NCI-H2171 treated with DMSO at 0.1 percent for 48 hours (cell line): ENCODE results near the gene SH2D4B.
"Not testable (repeated sequence)": the region's sequence is repeated elsewhere in the genome, so short reads cannot be mapped to it uniquely, and the experiment has no call there.

ENCODE experiments used
- DNase-seq: peaks from one replicate; lab custom pipeline; 2025; lab: John Stamatoyannopoulos, UW

Gene SH2D4B

GRCh38 chr10:80542652-80543318, 5.1 kb downstream of the SH2D4B start:
- DNase-seq = no peak

GRCh38 chr10:80543319-80543672, 5.6 kb downstream of the SH2D4B start:
- not testable (repeated sequence) for DNase-seq

DNA sequence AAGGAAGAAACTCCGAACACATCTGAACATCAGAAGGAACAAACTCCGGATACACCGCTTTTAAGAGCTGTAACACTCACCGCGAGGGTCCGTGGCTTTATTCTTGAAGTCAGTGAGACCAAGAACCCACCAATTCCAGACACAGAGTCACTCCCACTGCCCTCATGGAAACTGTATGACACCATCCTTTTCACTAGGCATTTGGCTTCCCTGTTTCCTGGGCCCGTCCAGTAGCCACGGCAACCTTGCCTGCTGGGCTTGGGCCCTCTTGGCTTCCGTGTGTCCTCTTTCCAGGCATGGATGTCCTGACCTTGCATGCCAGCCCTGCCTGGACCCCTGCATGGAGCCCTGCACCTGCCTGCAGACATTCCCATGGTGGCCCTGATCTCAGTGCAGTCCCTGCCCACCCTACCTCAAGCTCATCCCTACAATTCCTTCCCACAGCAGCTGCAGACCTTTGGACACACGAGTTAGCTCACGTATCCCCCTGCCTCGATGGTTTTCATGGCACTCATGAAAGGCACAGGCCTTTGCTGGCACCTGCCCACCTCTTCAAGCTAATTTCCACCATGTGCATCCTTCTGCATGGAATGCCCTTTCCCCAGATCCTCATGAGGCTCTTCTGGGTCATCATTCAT, 6.7 kb downstream of the SH2D4B start:
- DNase-seq = no peak

DNA sequence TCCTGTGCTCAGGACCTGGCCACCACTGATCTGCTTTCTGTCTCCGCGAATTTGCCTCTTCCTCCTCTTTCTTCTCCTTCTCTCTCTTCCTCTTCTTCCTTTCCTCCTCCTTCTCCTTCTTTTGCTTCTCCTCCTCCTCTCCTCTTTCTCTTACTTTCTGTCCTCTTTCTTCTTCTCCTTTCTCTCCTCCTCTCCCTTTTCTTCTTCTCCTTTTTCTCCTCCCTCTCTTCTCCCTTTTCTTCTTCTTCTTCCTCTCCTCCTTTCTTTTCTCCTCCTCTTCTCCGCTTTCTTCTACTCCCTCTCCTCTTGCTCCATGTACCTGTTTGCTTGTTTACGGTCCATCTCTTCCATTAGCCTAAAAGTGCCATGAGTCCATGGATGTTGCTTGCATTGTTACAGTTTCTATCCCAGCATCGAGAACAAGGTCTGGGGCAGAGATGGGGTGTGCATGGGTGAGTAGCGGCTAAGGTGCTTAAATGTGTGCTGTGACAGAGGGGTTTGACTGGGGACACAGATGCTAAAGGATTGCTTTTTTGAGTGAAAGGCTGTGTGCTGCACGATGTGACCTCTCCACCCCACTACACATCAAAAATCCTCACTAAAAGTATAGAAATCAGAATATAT, 7.7 kb downstream of the SH2D4B start:
- no peak for DNase-seq

DNA sequence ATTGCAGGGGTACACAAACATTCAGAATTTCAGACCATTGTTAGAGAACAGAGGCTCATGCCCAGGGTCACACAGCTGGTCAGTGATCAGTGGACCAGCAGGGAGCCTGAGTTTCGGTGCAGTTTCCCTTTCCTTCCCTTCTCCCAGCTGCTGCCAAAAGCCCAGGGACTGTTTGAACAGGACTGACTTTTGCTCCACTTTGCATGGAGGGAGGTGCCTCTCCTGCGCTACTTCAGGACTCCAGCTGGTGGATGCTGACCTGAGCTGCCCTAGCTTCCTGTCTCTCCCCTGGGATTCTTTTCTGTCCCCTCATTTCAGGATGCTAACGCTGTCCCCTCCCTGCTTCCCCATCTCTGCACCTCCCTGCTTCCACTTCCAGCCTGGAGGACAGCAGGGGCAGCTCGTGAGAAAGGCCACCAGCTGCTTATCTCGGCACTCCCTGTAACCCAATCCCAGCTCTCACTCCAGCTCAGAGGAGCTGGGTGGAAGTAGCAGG, 14.5 kb downstream of the SH2D4B start:
- peak; percentile 81 for DNase-seq

GRCh38 chr10:80553436-80553835, 15.7 kb downstream of the SH2D4B start:
- no peak for DNase-seq

GRCh38 chr10:80554050-80554449, 16.3 kb downstream of the SH2D4B start:
- DNase-seq = no peak

DNA sequence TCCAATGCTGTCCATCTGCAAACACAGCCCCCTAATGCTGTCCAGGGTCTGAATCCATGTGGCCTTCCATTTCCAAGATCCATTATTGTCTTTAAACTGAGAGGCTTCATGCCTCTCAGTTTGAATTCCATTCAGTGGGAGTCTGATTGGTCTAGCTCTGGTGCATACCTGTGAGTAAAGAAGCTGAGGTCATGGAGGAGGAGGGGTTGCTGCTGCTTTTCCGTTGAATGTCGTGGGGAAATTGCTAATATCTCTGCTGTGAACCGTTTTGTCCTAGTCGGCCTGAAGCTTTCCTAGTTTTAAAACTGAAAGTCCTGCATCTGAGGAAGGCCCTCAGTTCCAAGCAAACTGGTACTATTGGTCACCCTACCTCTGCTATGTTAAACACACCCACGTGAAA, 17.7 kb downstream of the SH2D4B start:
- DNase-seq = no peak

- no peak for DNase-seq
Observed at GRCh38 chr10:80561950-80562349, 24.2 kb downstream of the SH2D4B start.

DNA sequence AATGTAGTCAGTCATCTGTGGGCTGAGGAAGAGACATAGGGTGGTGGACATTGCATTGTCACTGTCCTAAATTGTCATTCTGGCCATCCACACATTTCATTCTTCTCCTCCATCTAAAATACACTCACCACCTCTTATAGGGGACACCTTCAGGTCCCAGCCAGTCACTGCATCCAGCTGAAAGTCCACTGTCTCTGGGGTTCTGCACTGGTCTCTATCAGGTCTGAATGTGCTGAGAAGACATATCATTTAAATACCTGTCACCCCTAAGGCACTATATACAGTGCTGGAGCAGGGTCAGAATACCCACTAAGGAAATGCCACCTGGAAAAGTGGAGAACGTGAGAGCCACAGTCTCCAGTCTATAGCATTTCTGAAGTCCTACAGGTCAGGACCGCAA, 29.6 kb downstream of the SH2D4B start:
- no peak for DNase-seq

DNA sequence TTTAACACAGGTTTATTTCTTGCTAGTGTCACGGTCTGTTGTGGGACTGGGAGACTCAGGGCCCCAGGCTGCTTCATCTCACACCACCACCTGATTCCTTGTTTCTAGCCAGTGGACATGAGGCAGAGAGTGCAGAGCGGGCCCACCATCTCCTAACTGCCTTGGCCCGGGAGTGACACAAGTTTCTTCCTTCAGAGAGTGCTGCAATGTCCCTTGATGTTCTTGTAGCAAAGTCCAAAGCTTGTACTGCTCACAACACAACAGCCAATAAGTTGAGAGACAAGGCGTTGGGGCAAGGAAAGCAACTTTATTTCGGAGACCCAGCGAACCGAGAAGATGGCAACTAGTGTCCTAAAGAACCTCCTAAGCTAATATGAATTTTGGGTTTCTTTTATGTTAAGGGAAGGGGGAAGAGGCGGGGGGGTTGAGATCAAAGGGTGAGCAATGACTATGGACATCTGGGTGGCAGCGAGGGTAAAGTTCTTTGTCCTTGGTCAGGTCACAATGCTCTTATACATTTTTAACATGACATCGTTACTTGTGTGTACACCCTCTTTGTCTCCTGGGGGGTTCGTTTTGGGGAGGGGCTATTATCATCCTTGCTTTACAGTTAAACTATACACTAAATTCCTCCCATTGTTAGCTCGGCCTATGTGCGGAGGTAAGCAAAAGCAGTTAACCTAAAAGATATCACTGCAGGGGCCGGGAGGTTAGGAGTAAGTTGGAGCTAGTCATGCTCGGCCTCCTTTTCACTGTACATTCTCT, 31.6 kb downstream of the SH2D4B start:
- DNase-seq = no peak

DNA sequence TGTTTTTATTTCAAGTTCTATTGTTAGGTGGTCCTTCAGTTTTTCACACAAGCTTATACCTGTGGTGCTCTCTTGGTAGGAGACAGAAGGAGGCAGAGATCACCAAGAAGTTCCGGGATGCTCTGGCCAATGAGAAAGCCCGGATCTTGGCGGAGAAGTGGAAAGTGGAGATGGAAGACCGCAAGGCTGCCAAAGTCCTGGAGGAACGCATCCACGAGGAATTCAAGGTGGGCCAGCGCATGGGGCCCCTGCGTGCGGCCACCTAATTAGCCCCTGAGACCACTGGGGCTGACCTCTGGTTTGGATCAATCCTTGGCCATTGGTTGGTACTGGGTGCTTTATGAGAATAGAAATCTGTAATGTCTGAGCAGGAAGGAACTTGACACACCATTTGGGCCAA, 33.6 kb downstream of the SH2D4B start:
- no peak for DNase-seq

DNA sequence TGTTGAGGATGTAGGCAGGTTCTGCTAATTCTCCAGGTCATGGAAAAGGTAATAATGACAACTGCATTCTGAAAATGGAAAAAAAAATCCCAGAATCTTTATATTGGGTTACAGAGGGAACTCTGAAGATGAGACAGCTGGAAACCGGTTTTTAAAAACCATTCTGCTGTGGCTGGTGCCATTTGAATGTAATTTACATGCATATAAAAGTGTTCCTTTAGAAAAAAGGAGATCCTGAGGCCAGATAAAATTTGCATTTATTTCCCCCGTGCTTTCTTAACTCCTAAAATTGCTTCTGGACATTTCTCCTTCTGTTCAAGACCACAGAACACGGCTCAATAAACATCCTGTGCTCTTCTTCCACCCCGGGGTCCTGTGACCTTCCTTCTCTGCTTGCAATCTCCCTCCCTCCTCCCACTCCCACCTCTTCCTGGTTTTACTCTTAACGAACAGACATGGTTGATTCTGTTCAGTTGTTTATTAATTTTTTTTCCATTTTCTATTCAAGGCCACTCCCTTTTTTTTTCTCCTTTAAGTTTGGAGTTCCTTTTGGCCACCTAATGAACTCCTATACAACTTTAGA, 41.6 kb downstream of the SH2D4B start:
- no peak for DNase-seq

DNA sequence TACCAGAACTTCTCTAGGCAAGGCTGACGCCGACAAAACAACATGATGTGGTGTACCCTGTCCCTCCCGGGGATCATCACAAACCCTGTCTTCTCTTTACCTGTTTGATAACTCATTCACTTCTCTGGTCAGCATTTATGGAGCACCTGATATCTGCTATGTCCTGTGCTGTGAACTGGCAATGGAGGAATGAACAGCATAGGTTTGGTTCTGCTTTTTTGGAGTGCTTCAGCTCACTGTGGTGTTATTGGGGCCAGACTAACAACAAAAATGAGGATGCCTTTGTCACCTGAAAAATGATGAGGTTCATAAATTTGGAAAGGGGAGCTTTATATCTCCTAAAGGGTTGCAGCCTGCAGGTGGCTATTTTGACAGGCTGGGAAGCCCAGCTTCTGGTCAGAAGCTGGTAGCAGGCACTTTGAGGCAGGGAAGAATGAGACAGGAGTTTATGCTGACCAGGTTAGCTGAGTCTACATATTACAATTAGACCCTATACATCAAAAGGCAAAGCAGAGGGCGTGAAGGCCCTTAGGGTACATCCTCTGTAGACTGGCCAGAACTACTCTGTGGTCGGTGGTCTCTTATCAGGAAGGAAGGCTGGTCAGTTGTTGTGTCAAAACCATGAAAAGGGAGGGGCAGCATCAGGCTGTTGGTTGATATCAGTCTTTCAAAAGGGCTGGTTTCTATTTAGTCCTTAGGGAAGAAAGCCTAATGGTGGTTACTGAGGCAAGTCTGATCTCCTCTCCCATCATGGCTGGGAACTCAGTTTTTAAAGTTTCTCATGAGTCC, 42.3 kb downstream of the SH2D4B start:
- no peak for DNase-seq

DNA sequence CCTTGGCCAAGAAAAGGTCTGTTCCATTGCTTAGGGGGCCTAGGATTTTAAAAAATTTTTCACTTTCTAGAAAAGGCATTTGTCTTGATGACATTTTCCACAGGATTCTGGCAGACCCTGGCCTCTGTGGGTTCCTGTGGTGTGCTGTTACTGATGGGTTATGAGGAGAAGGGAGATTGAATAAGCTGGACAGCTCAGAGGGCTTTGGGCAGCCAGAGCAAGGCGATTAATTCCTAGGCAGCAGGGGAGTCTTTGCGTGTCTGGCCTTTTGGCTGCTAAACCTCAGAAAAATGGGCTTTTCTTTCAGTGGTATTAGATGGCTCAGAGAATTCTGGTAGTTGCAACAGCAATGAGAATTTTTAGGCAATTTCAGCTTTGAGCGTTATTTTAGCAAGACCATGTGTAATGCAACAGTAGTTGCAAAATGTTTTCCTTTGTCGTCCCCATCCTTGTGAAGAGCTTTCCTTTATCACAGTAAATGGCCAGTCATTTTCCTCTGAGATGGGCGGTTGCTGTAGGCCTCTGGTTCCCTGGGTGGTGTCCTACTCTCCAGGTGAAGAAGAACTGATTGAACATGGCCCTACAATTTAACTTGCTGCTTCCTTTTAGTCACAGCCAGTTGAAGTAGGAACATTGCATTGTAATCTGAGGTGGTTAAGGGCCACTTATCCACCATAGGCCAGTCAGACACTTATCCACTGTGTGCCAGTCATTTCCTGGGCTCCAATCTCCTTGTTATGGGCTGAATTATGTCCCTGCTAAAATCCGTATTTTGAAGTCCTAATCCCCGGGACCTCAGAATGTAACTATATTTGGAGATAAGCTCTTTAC, 43.2 kb downstream of the SH2D4B start:
- DNase-seq = no peak

DNA sequence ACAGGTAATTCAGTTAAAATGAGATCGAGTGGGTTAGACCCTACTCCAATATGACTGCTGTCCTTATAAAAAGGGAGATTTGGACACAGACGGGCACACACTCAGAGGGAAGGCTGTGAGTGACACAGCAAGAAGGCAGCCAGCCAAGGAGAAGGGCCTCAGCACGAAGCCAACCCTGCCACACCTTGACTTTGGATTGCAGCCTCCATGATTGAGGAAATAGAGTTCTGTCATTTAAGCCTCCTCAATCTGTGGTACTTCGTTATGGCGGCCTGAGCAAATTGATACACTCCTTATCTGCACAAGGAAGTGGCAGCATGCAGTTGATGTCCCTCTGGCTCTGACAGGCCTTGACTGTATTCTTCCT, 43.8 kb downstream of the SH2D4B start:
- DNase-seq = no peak

- DNase-seq = no peak
Observed at GRCh38 chr10:80582286-80582960, 44.7 kb downstream of the SH2D4B start.

DNA sequence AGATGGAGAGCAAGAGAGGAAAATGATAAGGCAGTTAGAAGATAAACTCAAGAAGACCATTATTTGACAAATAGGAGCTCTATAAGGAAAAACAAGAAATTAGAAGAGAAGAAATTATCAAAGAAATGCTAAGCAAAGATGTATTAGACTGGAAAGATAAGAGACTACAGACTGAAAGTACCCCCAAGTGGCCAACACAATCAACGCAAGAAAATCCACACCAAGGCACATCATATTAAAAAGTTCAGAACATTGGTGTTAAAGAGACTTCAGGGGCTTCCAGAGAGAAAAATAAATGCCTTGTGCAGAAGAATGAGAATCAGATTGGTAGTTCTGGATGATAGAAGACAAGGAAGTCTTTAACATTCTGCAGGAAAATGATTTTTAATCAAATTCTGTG, 46.0 kb downstream of the SH2D4B start:
- DNase-seq = no peak

DNA sequence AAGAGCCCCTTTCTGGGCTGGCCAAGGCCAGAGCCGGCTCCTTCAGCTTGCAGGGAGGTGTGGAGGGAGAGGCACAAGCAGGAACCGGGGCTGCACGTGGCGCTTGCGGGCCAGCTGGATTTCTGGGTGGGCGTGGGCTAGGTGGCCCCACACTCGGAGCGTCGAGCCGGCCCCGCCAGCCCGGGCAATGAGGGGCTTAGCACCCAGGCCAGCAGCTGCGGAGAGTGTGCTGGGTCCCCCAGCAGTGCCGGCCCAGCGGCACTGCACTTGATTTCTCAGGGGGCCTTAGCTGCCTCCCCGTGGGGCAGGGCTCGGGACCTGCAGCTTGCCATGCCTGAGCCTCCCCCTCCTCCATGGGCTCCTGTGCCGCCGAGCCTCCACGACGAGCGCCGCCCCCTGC, 48.1 kb downstream of the SH2D4B start:
- no peak for DNase-seq

- DNase-seq = no peak
Observed at GRCh38 chr10:80588546-80588945, 50.8 kb downstream of the SH2D4B start.
